HG03558 (cell line): ENCODE results near the gene LPCAT4.
"Not testable (repeated sequence)": the region's sequence is repeated elsewhere in the genome, so short reads cannot be mapped to it uniquely, and the experiment has no call there.

ENCODE experiments used
- ATAC-seq: cut with Tn5 transposase; IDR thresholded peaks from one replicate; pipeline ENCODE4 v1.9.1; 2021; ENCODE audit warnings: moderate number of reproducible peaks; ENCODE audit not compliant: unreplicated experiment; ENCODE audit errors: extremely low read depth

LPCAT4 gene, protein sequence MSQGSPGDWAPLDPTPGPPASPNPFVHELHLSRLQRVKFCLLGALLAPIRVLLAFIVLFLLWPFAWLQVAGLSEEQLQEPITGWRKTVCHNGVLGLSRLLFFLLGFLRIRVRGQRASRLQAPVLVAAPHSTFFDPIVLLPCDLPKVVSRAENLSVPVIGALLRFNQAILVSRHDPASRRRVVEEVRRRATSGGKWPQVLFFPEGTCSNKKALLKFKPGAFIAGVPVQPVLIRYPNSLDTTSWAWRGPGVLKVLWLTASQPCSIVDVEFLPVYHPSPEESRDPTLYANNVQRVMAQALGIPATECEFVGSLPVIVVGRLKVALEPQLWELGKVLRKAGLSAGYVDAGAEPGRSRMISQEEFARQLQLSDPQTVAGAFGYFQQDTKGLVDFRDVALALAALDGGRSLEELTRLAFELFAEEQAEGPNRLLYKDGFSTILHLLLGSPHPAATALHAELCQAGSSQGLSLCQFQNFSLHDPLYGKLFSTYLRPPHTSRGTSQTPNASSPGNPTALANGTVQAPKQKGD

DNA sequence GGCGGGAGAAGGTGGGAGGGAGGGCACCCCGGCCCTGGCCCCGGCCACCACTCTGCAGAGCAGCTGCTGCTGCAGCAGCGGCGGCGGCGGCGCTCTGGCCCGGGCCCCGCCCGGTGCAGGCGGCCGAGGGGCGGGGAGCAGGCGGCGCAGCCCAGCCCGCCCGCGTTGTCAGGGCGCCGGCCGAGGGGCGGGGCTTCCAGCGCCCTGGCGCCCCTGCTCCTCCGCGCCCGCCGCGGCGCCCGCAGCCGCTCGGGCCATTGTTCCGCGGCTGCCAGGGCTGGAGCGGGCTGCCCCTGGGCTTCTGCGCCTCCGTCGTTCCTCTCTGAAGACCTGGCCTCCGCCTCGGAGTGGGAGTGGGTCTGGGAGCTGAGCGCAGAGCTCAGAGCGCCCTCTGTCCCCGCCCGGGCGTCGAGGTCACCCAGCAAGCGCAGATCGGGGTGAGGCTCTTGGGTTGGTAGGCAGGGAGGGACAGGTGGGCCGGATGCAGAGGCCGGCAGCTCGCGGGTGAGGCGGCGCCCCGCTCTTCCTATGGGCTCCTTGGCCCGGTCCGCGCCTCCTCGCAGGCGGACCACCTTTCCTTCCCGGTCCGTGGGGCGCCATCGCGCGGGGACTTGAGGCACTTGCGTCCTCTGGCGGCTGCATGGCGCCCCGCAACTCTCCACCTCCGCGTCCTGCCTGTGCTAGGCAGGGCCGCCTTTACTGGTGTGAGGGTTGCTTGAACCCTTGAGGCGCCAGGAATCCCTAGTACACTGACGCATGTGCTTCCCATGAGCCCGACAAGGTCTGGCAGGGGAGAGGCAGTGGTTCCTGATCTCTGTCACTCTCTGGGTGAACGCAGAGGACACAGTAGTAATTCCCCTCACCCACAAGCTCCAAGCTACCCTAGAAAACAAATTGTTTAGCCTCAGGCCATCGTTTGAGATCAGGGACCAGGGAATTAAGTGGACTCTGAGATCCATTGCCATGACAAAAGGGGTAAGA is at the start of gene LPCAT4:
Gene LPCAT4 (minus strand): TSS at position 96 of the 981 bp plus-strand sequence. CDS start 96 bp downstream, outside the sequence.
- peak; percentile 54 for ATAC-seq

DNA sequence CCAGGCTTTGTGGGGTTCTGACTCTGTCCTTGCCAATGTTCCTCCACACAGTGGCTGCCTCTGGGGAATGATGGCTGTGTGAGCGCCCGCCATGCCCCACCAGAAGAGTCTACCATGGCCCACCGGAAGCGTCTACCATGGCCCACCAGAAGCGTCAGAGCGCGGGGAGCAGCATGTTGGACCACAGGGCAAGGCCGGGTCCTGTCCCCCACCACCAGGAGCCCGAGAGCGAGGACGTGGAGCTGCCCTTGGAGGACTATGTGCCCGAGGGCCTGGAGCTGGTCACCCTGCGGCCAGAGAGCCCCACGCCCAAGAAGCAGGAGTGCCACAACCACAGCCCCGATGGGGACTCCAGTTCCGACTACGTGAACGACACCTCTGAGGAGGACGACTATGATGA is 42.5 kb upstream of the LPCAT4 start:
- not testable (repeated sequence) for ATAC-seq

DNA sequence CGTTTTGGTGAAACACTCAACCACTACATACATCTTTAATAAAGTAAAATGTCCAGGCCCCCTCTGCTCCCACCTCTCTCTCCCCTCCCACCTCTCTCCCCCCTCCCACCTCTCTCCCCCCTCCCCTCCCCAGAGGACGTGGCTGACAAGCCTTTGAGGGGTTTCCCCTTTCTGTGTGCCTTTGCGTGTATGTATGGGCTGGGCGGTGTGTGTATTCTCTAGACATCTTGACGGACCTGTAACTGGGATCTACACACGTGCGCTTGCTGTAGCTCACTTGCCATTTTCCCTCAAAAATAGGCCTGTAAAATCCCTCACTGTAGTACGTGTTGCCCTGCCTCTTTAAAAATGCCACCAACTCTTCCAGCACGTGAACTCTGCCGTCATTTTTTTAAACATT is 42.0 kb upstream of the LPCAT4 start:
- not testable (repeated sequence) for ATAC-seq

DNA sequence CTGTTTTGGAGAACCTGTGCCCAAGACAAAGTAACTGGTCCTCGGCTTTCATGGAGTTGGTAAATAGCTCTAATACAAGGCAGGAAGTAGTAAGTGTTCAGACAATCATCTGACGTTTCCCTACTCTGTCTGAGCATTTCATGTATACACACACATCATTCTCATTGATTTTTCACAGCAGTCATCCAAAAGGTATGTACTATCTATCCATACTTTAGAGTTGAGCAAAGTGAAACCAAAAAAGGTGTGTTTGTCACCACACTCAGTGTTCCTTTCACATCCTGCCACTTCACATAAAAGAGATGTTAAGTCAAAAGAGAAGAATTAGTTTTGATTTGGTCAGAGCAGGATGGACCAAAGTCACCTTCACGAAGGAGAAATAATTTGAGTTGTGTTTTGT is 36.9 kb upstream of the LPCAT4 start:
- ATAC-seq, result not testable (repeated sequence)

DNA sequence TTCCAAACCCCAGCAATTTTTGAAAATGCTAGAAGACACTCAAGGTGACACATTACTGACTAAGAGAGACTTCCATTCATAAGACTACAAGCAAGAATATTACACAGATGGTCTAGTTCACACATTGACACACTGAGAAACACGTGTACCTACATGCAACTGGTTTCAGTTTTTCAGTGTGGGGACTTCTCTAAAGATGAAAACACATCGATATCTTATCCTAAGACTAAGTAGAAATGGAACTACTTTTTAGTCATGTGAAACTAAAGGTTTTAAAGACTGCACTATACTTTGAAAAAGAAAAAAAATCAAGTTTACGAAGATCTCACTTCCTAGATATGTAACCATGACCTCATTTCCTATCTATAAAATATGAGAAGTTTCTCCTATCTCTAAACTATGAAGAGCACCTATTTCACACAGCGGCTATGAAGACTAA is 36.2 kb upstream of the LPCAT4 start:
- ATAC-seq, result not testable (repeated sequence)

DNA sequence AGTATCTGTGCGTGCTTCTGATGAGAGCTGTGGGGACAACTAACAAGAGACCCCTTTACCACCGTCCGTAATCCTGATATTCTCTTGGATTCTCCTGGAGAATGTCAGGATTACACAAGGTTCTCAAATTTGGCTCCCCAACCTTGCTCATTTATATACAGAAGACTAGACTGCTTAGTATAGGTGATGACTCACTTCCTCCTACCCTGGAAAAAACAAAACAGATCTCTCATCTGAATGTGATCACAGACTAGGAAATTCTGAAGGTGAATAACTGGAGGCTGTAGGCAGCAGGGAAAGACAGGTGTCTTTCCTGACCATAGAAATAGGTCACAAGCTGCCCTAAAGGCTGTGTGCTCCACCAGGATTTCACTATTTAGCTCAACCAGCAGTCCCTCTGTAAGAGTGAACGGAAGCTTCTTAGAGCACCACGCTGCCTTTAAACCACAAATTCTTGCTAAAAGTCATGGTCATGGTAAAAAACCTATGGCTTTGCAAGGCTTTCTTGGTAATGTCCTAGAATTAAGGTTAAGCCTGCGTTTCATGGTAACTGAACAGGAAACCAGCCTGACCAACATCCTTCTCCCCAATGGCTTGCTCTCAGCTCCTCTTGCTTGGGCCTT is 30.8 kb upstream of the LPCAT4 start:
- not testable (repeated sequence) for ATAC-seq

DNA sequence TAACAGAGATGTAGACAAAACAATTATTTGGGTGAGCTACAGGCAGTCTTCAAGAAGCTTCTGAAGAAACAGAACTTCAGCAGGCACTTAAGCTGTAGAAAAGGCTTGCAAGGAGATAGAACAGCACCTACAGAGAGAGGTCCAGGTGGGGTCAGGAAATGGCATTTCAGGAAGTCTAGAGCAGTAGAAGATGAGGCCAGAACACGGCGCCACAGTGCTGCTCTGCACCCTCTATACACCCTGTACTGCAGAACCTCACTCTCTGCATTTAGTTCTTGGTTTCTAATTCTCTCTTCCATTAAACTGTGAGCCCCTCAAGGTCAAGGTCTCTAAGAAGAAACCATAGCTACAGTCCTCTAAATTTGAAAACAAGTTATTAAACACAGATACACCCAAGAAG is 26.0 kb upstream of the LPCAT4 start:
- not testable (repeated sequence) for ATAC-seq

DNA sequence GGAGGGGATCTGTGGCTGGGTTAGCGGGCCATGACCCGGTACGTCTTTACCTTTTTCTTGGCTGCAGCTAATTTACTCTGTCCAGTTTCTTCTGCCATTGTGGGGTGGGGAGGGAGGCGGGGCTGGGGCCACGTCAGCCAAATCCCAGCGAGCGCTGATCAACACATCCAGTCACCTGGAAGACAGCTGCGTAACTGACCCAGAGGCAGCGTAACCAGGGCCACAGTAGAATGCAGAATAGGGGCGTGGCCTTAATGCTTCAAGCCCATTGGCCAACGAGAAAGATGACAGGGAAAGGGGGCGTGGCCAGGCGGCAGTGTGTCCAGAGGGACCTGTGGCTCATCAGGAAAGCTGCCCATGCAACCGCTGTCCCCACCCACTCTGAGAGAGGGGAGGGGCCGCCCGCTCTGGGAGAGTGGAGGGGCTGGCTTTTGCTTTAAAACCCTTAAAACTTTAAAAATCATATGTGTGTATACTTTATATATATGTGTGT is 22.6 kb upstream of the LPCAT4 start:
- ATAC-seq, result not testable (repeated sequence)

DNA sequence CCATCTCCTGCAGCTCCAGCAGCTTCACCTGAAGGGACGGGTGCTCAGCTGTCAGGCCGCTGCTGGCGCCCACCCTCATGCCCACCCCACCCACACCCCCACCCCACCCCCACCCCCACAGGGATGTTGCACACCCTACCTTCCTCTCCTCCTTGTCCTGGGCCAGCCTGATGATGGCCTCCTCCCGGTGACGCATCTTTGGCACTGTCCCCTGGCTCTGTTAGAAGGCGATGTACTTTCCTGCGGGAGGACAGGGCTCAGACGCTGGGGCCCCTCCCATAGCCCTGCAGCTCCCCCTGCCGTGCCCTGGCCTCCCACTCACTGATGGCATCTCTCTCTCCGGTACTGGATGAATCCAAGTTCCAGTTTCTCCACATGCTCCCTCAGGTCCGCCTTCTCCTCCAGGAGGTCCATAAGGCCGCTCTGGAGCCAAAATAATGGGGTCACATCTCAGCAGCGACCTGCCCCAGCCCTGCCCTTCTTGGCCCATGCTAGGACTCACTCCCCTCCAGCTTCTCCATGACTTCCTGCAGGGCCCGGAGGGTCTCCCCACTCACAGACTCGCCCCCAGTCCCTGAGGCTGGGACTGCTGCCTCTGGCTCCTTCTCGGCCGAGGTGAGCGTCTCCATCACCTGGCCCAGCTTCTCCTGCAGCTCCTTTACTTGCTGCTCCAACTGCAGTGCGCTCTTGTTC is 15.0 kb upstream of the LPCAT4 start:
- ATAC-seq, result not testable (repeated sequence)

DNA sequence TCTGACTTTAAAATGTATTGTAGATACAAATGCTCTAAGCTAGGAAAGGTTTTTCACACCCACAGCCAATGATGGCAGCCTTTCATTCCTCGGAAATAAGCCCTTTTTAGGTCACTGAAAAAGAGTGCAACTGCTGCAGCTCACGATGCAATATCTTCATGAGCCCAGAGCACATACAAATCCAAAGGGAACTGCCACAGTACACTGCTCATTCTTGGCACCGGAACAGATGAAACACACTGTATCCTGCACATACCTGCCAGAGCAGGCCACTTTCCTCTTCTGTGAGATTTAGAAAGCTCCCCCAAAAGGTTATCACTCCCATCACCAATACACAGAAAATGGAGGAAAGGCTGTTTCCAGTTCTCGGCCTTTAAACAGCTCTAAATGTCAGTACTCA is 13.5 kb upstream of the LPCAT4 start:
- not testable (repeated sequence) for ATAC-seq

DNA sequence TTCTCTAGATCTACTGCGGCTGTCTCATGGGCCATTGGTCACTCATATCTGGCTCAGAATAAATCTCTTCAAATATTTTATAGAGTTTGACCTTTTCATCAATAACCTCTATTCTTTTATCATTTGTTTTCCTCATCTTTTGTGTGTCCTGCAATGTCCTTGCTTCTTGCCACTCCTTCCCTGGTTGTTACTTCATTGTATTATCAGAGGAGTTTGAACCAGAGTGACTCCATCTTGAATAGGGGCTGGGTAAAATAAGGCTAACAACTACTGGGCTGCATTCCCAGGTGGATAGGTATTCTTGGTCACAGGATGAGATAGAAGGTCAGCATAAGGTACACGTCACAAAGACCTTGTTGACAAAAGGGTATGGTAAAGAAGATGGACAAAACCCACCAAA is 9.9 kb upstream of the LPCAT4 start:
- no peak for ATAC-seq

DNA sequence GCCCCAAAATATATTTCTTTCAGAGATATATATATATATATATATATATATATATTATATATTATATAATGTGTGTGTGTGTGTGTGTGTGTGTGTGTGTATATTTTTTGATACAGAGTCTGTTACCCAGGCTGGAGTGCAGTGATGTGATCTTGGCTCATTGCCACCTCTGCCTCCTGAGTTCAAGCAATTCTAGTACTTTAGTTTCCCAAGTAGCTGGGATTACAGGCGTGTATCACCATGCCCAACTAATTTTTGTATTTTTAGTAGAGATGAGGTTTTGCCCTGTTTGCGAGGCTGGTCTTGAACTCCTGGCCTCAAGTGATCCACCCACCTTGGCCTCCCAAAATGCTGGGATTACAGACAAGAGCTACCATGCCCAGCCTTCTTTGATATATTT is 8.5 kb upstream of the LPCAT4 start:
- not testable (repeated sequence) for ATAC-seq

DNA sequence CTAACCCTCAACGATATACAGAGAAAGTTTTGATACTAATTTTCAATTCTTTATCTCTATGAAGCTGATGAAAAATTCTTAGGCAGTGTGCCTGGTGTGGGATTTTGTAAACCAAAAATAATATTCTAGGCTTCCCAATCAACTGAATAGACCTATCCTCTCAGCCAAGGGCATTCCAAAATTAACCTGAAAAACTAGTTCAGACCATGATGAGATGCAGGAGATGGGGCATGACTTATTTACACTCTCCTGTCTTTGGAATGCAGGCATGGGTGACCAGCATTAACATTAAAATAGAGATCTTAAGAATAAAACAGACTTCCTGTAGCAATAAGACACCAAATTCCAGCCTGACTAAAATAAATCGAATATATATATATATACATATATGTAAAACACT is 7.8 kb upstream of the LPCAT4 start:
- ATAC-seq, result no peak

DNA sequence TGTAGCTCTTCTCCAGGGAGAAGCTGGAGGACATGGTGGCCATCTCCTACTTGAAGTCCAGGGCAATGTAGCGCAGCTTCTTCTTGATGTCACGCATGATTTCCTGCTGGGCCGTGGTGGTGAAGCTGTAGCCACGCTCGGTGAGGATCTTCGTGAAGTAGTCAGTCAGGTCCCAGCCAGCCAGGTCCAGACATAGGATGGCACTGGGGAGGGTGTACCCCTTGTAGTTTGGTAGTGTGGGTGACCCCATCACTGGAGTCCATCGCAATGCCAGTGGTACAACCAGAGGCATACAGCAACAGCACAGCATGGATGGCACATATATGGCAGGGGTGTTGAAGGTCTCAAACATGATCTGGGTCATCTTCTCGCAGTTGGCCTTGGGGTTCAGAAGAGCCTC is 7.0 kb upstream of the LPCAT4 start:
- no peak for ATAC-seq

DNA sequence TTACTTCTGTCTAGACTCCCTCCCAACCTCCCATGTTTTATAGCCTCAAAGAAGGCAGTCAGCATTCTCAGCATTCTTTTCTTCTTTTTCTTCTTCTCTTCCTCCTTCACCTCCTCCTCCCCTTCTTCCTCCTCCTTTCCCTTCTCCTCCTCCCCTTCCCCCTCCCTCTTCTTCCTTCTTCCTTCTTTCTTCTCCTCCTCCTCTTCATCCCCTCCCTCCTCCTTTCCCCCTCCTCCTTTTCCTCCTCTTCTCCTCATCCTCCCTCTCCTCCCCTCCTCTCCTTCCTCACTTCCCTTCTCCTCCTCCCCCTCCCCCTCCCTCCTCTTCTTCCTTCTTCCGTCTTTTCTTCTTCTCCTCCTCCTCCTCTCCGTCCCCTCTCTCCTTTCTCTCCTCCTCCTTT is 3.6 kb upstream of the LPCAT4 start:
- ATAC-seq, result no peak

DNA sequence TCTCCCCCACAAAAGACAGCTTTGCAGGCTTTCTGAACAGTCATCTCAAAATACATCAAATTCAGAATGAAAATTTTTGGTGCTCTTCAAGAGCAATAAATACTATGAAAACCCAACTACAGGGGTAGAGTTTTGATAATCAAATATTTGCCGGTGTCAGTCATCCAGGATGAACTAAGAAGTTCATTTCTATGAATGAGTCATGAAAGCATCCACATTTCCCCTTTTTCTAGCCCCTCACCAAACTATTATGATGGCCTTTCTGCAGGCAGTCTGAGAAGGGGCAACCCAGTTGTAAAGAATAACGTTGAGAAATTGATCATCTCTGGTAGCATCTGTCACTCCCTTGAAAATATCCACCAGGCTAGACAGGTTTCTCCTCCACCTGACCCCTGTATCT is 3.1 kb upstream of the LPCAT4 start:
- no peak for ATAC-seq

DNA sequence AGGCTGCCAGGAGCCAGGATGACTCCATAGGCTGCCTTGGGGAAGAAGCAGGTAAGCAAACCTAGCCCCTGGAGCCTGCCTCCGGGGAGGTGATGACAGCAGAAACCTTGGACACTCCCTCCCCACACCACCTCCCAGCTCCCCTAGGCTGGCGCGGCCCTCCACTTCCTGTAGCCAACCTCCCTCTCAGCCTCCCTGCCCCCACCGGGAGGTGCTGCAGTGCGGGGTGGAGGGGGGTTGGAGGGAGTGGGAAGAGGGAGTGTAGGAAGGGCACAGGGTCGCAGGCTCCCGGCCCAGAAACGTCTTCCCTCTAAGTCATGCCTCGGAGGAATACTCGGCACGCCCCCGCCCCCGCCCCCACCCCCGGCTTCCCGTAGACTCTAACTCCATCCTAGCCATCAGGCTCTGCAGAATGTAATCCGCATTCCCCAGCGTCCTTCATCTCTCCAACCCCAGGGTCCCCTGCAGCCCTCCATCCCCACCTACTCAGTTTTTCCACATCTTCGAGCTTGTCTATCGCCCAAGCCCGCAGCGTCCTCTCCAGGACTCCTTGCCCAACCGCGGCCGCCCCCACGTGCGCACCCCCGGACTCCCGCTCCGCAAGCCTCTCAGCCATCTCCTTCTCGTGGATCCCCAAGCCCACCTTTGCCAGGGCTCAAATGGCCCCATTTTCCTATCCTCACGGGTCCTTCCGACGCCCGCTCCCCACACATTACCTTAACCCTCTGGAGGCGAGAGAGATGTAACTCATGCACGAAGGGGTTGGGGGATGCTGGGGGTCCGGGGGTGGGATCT is 528 bp downstream of the LPCAT4 start:
- ATAC-seq, result no peak

DNA sequence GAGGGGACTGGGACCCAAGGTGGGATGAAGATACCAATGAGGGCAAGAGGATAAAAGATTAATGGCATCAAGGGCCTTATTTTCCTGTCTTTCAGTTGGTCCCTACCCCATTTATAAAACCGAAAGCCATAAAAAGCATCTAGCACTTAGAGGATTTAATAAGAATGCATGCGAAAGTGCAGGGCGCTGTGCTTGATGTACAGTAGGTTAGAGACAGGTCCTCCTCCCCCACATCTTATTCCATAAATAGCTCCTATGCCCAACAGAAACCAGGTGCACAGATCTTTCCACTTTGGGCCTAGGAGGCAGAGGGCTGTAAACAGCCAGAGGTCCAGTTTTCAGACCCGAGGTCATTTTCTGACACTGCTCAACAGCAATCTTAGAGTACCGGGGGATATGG is 1.2 kb downstream of the LPCAT4 start:
- ATAC-seq, result no peak
